Stimulated activated CD4-positive, alpha-beta T cell treated with anti-CD3 and anti-CD28 coated beads, TNF-alpha, amount 100 ng/mL, for 24 hours (primary cell): Measurements from ENCODE around the gene RNFT1.
"Not testable (repeated sequence)": the region's sequence is repeated elsewhere in the genome, so short reads cannot be mapped to it uniquely, and the experiment has no call there.

Experiments
- DNase-seq, 3 experiments: peaks; one replicate each; pipeline ENCODE4 v3.0.0-alpha.2; 2020; ENCODE audit warnings: low read depth in 3 of 3

The RNFT1 gene

GRCh38 chr17:59964482-59965328 lies at the start of gene RNFT1:
Gene RNFT1, minus strand, starts transcription at chr17:59964740. Its CDS starts 77 bp downstream, at chr17:59964663.
- peak; percentile 83 to 91 (median 84) for DNase-seq

- not testable (repeated sequence) for DNase-seq
Observed at GRCh38 chr17:60009326-60009725, 44.8 kb upstream of the RNFT1 start.

- not testable (repeated sequence) for DNase-seq
Observed at GRCh38 chr17:60008377-60008776, 43.8 kb upstream of the RNFT1 start.

- DNase-seq, result no peak
Observed at GRCh38 chr17:60006160-60006559, 41.6 kb upstream of the RNFT1 start.

- DNase-seq, result not testable (repeated sequence)
Observed at GRCh38 chr17:60004561-60004960, 40.0 kb upstream of the RNFT1 start.

GRCh38 chr17:60002405-60002804 lies 37.9 kb upstream of the RNFT1 start:
- not testable (repeated sequence) for DNase-seq

GRCh38 chr17:59996608-59997007 lies 32.1 kb upstream of the RNFT1 start:
- DNase-seq, result not testable (repeated sequence)

- not testable (repeated sequence) for DNase-seq
Observed at GRCh38 chr17:59975166-59975565, 10.6 kb upstream of the RNFT1 start.

GRCh38 chr17:59973483-59973882 lies 8.9 kb upstream of the RNFT1 start:
- DNase-seq, result not testable (repeated sequence)

- DNase-seq, result no peak
Observed at GRCh38 chr17:59972778-59973177, 8.2 kb upstream of the RNFT1 start.

- not testable (repeated sequence) for DNase-seq
Observed at GRCh38 chr17:59971771-59972170, 7.2 kb upstream of the RNFT1 start.

- DNase-seq, result peak; percentile 26 to 51 (median 48)
Observed at GRCh38 chr17:59963738-59964481, 630 bp downstream of the RNFT1 start.

GRCh38 chr17:59962739-59963318 lies 1.7 kb downstream of the RNFT1 start:
- DNase-seq, result no peak

GRCh38 chr17:59959574-59959973 lies 5.0 kb downstream of the RNFT1 start:
- DNase-seq, result not testable (repeated sequence)

- DNase-seq, result no peak
Observed at GRCh38 chr17:59954856-59955255, 9.7 kb downstream of the RNFT1 start.

- no peak for DNase-seq
Observed at GRCh38 chr17:59950049-59950448, 14.5 kb downstream of the RNFT1 start.

GRCh38 chr17:59947310-59947709 lies 17.2 kb downstream of the RNFT1 start:
- DNase-seq, result not testable (repeated sequence)

GRCh38 chr17:59946433-59946832 lies 18.1 kb downstream of the RNFT1 start:
- not testable (repeated sequence) for DNase-seq

GRCh38 chr17:59941131-59941530 lies 23.4 kb downstream of the RNFT1 start:
- no peak for DNase-seq

- peak in 2 of 3 experiments; percentile 2 to 20 for DNase-seq
Observed at GRCh38 chr17:59940697-59941096, 23.8 kb downstream of the RNFT1 start.

GRCh38 chr17:59933317-59933716 lies 31.2 kb downstream of the RNFT1 start:
- DNase-seq, result not testable (repeated sequence)

- DNase-seq, result not testable (repeated sequence)
Observed at GRCh38 chr17:59930768-59931167, 33.8 kb downstream of the RNFT1 start.
